Retinal pigment epithelial cell (primary cell): ENCODE measurements around the gene MAP3K21.

Experiments used
- DNase-seq: peaks from one replicate; pipeline ENCODE4 v3.0.0-alpha.2; 2010; ENCODE audit warnings: low read depth
- H3K4me3 ChIP-seq: 2 replicates; pipeline ENCODE4 v1.5.1; 2011; ENCODE audit warnings: mild to moderate bottlenecking, low read length, control low read depth, moderate library complexity
- CTCF ChIP-seq: conservative IDR thresholded peaks from 2 replicates; pipeline ENCODE4 v1.5.1; 2011; ENCODE audit warnings: low read depth, low read length, control low read depth, inconsistent platforms

Gene MAP3K21

GRCh38 chr1:233320023-233320422 is 7.5 kb upstream of the MAP3K21 start:
- DNase-seq: no peak
- TF ChIP-seq CTCF: no peak
- no peak overlapping the region for H3K4me3 ChIP-seq

DNA sequence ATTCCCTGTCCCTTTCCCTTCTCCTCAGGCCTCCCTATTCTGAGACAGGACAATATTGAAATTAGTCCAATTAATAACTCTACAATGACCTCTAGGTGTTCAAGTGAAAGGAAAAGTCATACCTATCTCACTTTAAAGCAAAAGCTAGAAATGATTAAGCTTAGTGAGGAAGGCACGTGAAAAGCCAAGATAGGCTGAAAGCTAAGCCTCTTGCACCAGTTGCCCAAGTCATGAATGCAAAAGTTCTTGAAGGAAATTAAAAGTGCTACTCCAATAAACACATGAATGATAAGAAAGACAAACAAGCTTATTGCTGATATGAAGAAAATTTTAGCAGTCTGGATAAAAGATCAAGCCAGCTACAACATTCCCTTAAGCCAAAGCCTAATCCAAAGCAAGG is 3.8 kb upstream of the MAP3K21 start:
- DNase-seq: no peak
- no peak for TF ChIP-seq CTCF

DNA sequence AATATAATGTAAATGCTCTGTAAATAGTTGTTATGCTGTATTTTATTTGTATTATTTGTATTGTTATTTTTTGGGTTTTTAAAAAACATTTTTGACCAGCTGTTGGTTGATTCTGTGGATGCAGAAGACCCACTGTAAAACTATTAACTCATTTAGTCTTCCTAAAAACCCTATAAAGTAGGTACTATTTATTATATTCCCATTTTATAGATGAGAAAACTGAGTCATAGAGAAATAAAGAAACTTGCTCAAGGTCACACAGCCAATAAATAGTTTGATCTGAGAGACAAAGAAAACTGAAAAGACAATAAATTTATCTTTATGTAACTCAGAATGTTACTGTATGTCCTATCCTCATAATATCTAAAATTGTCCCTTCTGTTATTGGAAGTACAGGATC is 1.2 kb upstream of the MAP3K21 start:
- no peak for TF ChIP-seq CTCF
- H3K4me3 ChIP-seq: no peak overlapping the region
- DNase-seq: no peak

More for the DNA sequence above, 3.8 kb upstream of the MAP3K21 start:
- no peak overlapping the region for H3K4me3 ChIP-seq

DNA sequence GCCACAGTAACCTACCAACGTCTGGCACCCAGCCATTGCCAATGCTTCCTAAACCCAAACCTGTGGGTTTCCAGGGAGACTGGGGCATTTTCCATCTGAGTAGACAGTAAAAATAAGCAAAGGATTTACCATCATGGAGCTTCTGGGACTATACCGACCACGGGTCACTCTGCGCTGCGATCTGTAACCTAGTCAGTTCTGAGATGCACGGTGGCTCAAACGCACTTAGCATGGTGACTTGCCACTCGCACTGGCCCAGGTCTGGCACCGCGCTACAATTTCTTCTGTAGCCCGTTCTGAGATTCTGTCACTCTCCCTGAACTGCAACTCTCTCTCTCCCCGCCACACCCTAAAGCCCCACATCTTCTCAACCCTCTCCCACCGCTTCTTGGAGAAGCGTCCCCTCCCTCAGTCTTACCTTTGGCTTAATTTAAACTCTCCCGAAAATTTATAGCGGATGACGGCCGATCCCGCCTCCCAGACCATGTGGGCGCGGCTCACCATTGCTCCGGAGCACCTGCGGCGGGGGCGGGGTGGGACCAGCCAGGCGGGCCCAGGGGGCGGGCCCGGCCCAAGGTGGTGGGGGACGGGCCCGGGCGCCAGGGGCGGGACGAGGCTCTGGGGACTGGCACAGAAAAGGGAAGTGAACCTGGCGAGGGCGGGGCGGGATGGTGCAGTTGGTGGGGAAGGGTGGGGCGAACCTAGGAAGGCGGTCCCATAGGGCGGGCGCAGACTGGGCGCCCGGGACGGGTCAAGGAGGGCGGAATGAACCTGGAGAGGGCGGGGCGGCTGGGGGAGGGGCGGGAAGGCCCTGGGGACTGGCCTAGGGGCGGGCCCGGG is 493 bp upstream of the MAP3K21 start:
- TF ChIP-seq CTCF: no peak
- peak; percentile 56 for DNase-seq
- peak overlapping the region; percentile 52 for H3K4me3 ChIP-seq

GRCh38 chr1:233328142-233328921 is 808 bp downstream of the MAP3K21 start:
- no peak for DNase-seq
- TF ChIP-seq CTCF: no peak
- H3K4me3 ChIP-seq: peak overlapping the region; percentile 61

- no peak for TF ChIP-seq CTCF
- no peak for DNase-seq
- H3K4me3 ChIP-seq: no peak overlapping the region
Observed at GRCh38 chr1:233331676-233332519, 4.4 kb downstream of the MAP3K21 start.
